Measurements from ENCODE around the gene SAMD9.

DNA sequence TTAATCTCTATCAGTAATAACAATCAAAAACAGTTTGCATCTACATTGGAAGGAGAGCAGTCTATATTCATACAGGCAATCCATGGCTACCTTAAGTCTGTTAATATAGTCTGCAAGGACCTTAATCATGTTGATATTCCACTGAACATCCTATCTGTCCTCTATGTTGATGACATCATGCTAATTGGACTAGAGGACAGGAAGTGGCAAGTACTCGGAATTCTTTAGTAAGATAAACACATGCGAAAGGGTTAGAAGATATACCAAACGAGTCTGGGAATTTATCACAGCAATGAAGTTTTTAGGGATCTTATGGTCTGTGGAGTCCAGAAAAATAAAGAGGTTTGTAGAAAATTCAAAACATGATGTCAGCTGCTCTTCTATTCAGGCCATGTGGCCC, 41.7 kb upstream of the SAMD9 start:
- TF ChIP-seq NFRKB (IDR thresholded peaks at IDR 0.05) (no peak), FOXM1 (IDR thresholded peaks at IDR 0.05; ENCODE audit: borderline replicate concordance) (no peak), TARDBP (IDR thresholded peaks at IDR 0.05) (no peak), FOXK2 (IDR thresholded peaks at IDR 0.05) (no peak), ELF4 (IDR thresholded peaks at IDR 0.05) (no peak), SP1 (IDR thresholded peaks at IDR 0.05) (no peak)
